ENCODE measurements around the gene GAB1. TPM values are rescaled to one million over a fixed set of nuclear protein-coding genes. Genes with fewer than 3 reads are reported as not detected.

The GAB1 gene
- total RNA-seq, 2 experiments from 2014 or later: 0.24 to 0.74 TPM

- Mint-ChIP-seq H3K4me3 (no peak overlapping the region), H3K9me3 (no peaks in the 10 kb centered on the region), H3K36me3 (peaks cover 3% of the 10 kb centered on the region), H3K27ac (no peak overlapping the region), H3K4me1 (peaks cover 23% of the 10 kb centered on the region), H3K27me3 (no peaks in the 10 kb centered on the region)
- DNase-seq: no peak
Measured at GRCh38 chr4:143360838-143361625, 24.4 kb downstream of the GAB1 start.

DNA sequence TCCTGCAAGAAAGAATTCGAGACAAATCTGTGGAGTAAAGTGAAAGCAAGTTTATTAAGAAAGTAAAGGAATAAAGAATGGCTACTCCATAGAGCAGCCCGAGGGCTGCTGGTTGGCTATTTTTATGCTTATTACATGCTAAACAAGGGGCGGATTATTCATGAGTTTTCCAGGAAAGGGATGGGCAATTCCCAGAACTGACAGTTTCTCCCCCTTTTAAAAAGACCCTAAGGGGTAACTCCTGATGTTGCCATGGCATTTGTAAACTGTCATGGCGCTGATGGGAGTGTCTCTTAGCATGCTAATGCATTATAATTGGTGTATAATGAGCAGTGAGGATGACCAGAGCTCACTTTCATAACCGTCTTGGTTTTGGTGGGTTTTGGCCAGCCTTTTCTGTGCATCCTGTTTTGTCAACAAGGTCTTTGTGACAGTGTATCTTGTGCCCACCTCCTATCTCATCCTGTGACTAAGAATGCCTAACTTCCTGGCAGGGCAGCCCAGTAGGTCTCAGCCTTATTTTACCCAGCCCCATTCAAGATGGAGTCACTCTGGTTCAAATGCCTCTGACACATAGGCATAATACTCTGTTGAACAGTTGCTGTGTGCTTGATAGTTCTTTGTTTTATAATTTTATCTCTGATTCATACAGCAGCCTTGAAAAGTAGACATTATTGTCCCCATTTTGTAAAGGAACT is 25.8 kb downstream of the GAB1 start:
- H3K36me3 Mint-ChIP-seq: peaks cover 3% of the 10 kb centered on the region
- H3K27ac Mint-ChIP-seq: no peak overlapping the region
- peaks cover 19% of the 10 kb centered on the region for H3K4me1 Mint-ChIP-seq
- H3K9me3 Mint-ChIP-seq: no peaks in the 10 kb centered on the region
- DNase-seq: no peak
- no peaks in the 10 kb centered on the region for H3K27me3 Mint-ChIP-seq
- no peak overlapping the region for H3K4me3 Mint-ChIP-seq

GRCh38 chr4:143363332-143363731 is 26.7 kb downstream of the GAB1 start:
- peaks cover 19% of the 10 kb centered on the region for H3K4me1 Mint-ChIP-seq
- DNase-seq: no peak
- no peaks in the 10 kb centered on the region for H3K27me3 Mint-ChIP-seq
- H3K36me3 Mint-ChIP-seq: peaks cover 3% of the 10 kb centered on the region
- H3K9me3 Mint-ChIP-seq: no peaks in the 10 kb centered on the region
- H3K4me3 Mint-ChIP-seq: no peak overlapping the region
- no peak overlapping the region for H3K27ac Mint-ChIP-seq

DNA sequence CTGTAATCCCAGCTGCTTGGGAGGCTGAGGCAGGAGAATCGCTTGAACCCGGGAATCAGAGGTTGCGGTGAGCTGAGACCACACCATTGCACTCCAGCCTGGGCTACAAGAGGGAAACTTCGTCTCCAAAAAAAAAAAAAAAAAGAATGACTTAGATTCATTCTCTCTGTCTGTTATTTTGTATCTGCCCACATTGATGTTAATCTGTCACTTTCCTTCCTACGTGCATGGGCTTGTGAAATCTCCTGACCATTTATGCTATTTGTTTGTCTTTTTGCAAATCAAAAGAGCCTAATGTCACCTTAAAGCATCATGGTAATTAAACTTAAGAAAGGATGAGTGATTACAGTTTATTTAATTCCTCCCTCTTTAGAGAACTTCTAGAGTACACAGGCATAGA is 27.4 kb downstream of the GAB1 start:
- Mint-ChIP-seq H3K4me3 (no peak overlapping the region), H3K9me3 (no peaks in the 10 kb centered on the region), H3K27ac (no peak overlapping the region), H3K36me3 (peaks cover 3% of the 10 kb centered on the region), H3K27me3 (no peaks in the 10 kb centered on the region), H3K4me1 (peaks cover 12% of the 10 kb centered on the region)
- DNase-seq: no peak

DNA sequence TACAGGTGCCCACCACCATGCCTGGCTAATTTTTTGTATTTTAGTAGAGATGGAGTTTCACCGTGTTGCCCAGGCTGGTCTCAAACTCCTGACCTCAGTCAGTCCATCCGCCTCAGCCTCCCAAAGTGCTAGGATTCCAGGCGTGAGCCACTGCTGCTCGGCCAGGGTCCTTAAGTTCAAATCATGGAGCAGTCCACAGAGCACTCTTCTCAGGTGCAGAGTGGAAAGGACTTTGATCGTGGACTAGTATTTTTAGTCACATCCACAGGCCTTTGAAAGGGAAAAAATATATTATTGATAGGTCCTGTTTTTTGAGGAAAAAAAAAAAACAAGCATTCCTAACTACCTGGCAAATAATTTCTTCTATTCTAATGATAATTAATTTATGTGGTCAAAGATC is 31.2 kb downstream of the GAB1 start:
- Mint-ChIP-seq H3K4me1 (no peaks in the 10 kb centered on the region), H3K27ac (no peak overlapping the region), H3K9me3 (no peaks in the 10 kb centered on the region), H3K36me3 (peaks cover 2% of the 10 kb centered on the region), H3K4me3 (no peak overlapping the region), H3K27me3 (peaks cover 7% of the 10 kb centered on the region)
- no peak for DNase-seq

DNA sequence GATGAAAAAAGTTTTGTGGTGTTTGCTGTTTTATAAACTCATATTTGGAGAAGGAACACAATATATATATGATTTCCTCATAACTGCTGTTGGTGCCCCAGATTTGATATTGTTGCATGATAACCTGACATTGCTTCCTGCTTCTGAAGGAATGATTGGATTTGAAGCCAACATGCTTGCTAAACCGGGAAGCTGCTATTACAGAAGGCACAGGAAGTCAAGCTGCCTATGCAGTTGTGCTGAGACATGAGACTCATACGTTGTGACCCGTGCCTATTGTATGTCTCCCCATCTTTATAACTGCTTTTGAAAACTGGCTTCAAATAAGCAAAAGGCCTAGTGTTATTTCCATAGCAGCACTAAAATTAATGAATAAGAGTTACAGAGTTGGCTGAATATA is 32.9 kb downstream of the GAB1 start:
- H3K4me1 Mint-ChIP-seq: no peaks in the 10 kb centered on the region
- peaks cover 2% of the 10 kb centered on the region for H3K36me3 Mint-ChIP-seq
- H3K9me3 Mint-ChIP-seq: no peaks in the 10 kb centered on the region
- no peak overlapping the region for H3K4me3 Mint-ChIP-seq
- peaks cover 7% of the 10 kb centered on the region for H3K27me3 Mint-ChIP-seq
- DNase-seq: no peak
- no peak overlapping the region for H3K27ac Mint-ChIP-seq

GRCh38 chr4:143372093-143372915 is 35.6 kb downstream of the GAB1 start:
- no peaks in the 10 kb centered on the region for H3K4me1 Mint-ChIP-seq
- H3K4me3 Mint-ChIP-seq: no peak overlapping the region
- DNase-seq: no peak
- peaks cover 7% of the 10 kb centered on the region for H3K27me3 Mint-ChIP-seq
- no peaks in the 10 kb centered on the region for H3K9me3 Mint-ChIP-seq
- no peak overlapping the region for H3K27ac Mint-ChIP-seq
- peaks cover 2% of the 10 kb centered on the region for H3K36me3 Mint-ChIP-seq

DNA sequence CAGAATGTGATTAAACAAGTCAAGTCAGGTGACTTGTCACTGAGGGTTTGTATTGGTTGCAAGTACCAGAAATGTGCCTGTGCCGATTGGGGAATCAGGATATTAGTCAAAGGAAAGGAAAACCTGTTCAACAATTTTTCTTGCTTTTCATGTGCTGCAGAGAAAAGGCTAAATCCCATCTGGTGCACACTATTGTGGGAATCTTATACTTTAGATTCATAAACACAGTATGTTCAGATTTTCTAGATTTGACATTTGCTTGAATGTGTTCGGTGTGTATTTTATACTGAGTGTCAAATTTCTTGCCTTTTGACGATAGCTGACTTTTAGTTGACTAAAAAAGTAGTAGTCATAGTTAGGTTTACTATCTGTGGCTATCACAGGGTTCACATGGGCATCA is 37.6 kb downstream of the GAB1 start:
- DNase-seq: no peak
- no peak overlapping the region for H3K27ac Mint-ChIP-seq
- H3K4me3 Mint-ChIP-seq: no peak overlapping the region
- no peaks in the 10 kb centered on the region for H3K4me1 Mint-ChIP-seq
- peaks cover 2% of the 10 kb centered on the region for H3K36me3 Mint-ChIP-seq
- peaks cover 7% of the 10 kb centered on the region for H3K27me3 Mint-ChIP-seq
- no peaks in the 10 kb centered on the region for H3K9me3 Mint-ChIP-seq

DNA sequence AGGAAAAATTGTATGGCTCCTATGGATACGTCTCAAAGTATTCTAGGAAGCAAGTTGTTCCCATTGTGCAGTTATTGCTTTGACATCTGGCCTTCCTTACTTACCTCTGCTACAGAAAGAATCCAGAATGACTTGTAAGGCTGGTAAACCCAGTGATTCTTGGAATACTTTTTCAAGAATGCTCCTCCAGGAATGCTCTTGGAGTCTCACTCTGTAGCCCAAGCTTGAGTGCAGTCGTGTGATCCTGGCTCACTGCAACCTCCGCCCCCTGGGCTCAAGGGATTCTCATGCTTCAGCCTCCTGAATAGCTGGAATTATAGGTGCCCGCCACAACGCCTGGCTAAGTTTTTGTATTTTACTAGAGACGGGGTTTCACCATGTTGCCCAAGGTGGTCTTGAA is 38.1 kb downstream of the GAB1 start:
- DNase-seq: no peak
- H3K27ac Mint-ChIP-seq: no peak overlapping the region

DNA sequence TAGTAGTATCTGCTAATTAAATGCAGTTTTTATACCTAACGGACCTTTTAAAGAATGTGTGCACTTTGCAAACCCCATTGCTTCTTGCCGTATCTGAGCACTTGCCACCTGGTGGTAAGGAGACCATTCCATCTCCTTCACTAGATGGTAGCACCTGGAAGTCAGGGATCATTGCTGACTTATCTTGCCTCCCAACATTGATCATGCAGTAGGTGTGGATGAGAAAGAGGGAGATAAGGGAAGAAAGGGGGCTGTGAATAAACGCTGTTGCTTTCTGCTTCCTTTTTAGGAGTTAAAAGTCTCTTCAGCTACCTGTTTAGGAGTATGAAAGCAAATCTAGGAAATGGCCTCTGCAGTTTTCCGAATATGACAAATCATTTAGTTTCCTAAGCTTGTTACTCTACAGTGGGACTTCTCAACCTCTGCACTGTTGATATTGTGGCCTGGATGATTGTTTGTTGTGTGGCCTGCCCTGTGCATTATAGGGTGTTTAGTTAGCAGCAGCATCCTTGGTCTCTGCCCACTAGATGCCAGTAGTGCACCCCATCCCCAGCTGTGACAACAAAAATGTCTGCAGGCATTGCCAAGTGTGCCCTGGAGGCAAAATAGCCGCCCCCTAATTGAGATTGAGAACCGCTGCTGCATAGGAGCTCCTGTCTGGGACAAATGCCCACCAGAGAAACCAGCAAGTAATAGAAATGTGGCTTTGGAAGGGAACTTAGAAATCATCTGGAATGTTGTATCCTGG is 38.8 kb downstream of the GAB1 start:
- peaks cover 2% of the 10 kb centered on the region for H3K36me3 Mint-ChIP-seq
- no peak overlapping the region for H3K4me3 Mint-ChIP-seq
- no peak overlapping the region for H3K27ac Mint-ChIP-seq
- no peak for DNase-seq
- H3K4me1 Mint-ChIP-seq: no peaks in the 10 kb centered on the region
- H3K9me3 Mint-ChIP-seq: no peaks in the 10 kb centered on the region
- peaks cover 7% of the 10 kb centered on the region for H3K27me3 Mint-ChIP-seq

More for the DNA sequence above, 38.1 kb downstream of the GAB1 start:
- Mint-ChIP-seq H3K36me3 (peaks cover 2% of the 10 kb centered on the region), H3K9me3 (no peaks in the 10 kb centered on the region), H3K4me1 (no peaks in the 10 kb centered on the region), H3K4me3 (no peak overlapping the region), H3K27me3 (peaks cover 7% of the 10 kb centered on the region)

GRCh38 chr4:143377611-143378099 is 41.0 kb downstream of the GAB1 start:
- Mint-ChIP-seq H3K4me1 (no peaks in the 10 kb centered on the region), H3K27me3 (no peaks in the 10 kb centered on the region), H3K27ac (no peak overlapping the region), H3K9me3 (no peaks in the 10 kb centered on the region), H3K4me3 (no peak overlapping the region), H3K36me3 (no peaks in the 10 kb centered on the region)
- DNase-seq: no peak

- no peak overlapping the region for H3K4me3 Mint-ChIP-seq
- H3K27me3 Mint-ChIP-seq: no peaks in the 10 kb centered on the region
- no peak for DNase-seq
- no peak overlapping the region for H3K27ac Mint-ChIP-seq
- no peaks in the 10 kb centered on the region for H3K4me1 Mint-ChIP-seq
- H3K36me3 Mint-ChIP-seq: no peaks in the 10 kb centered on the region
- H3K9me3 Mint-ChIP-seq: no peaks in the 10 kb centered on the region
Measured at GRCh38 chr4:143380629-143381028, 44.0 kb downstream of the GAB1 start.

DNA sequence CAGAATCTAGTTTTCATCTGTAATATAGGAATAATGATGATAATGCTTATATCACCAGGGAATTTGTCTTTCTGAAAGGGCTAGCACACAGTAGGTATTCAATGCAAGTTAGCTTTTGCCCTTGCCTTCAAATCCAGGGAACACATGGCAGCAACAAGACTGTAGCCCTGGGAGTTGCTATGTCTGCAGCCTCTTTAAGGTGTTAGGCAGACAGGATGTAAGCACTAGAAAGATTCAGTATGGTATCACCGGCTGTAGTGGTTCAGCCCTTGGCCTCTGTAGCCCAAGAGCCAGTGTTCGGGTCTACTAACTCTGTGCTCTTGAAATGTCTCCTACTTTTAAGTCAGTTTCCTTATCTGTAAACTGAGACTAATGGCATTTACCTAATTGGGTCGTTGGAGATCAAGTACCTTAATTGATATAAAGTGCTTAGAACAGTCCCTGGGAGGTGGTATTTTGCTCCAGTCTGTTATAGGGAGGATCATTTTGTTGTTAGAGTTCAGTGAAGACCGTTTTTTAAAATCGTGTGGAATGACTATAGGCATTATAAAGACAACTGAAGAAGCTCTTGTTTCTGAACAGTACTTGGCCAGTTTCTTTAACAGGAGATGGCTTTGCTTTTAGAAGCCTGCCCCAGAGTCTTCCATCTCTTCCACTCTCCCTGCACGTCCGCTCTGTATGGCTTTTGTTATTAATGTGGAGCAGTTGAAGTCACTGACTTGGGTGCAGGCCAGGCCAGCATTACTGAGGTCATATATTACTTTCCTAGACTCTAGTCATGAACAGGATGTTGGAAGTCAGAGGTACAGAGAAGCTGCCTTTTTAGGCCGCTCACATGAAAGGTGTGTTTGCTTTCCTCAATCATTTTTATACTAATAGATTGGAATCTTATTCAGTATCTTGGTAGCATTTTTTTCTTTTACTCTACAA is 44.8 kb downstream of the GAB1 start:
- Mint-ChIP-seq H3K4me3 (no peak overlapping the region), H3K9me3 (no peaks in the 10 kb centered on the region), H3K4me1 (no peaks in the 10 kb centered on the region), H3K36me3 (no peaks in the 10 kb centered on the region), H3K27ac (no peak overlapping the region), H3K27me3 (no peaks in the 10 kb centered on the region)
- DNase-seq: no peak

DNA sequence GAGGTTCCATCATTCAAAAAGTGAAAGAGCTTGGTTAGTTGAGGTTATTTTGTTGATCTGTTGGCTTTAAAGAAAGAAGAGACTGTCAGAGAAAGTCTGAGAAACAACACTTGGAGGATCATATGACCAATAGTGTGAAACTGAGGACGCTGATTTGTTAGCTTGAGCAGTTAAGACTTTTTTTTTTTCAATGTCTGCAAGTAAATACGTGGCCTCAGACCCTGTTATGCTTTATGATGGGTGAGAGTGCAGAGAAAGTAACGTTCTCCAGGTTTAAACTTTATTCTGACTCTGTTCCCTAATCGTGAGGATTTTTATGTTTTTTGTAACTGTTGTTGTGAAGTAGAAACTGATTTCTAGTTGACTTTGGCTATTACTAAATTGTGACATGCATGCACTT is 45.9 kb downstream of the GAB1 start:
- DNase-seq: no peak
- Mint-ChIP-seq H3K4me1 (no peaks in the 10 kb centered on the region), H3K9me3 (no peaks in the 10 kb centered on the region), H3K4me3 (no peak overlapping the region), H3K27ac (no peak overlapping the region), H3K36me3 (no peaks in the 10 kb centered on the region), H3K27me3 (no peaks in the 10 kb centered on the region)
